ENCODE results near the gene CAMK1D.

GRCh38 chr10:12508165-12508564, 158.8 kb downstream of the CAMK1D start:
- no peak for TF ChIP-seq CTCF (IDR thresholded peaks at IDR 0.05)
- TF ChIP-seq POLR2AphosphoS5 (IDR thresholded peaks at IDR 0.05), result no peak
- TF ChIP-seq EP300 (IDR thresholded peaks at IDR 0.05; ENCODE audit: low read depth), result no peak
- no peak for TF ChIP-seq POLR2A (IDR thresholded peaks at IDR 0.05)
